Activated T-cell treated with anti-CD3 and anti-CD28 coated beads, Interleukin-2, amount 50 U/mL, for 24 hours (primary cell): ENCODE measurements around the gene GRIP2.

ENCODE experiments used
- DNase-seq: peaks from one replicate; pipeline ENCODE4 v3.0.0-alpha.2; 2020
- H3K27ac Mint-ChIP-seq: 2 replicates; pipeline ENCODE4 v1.8.0; 2020; ENCODE audit warnings: mild to moderate bottlenecking, mixed read lengths
- H3K27me3 Mint-ChIP-seq: 2 replicates; pipeline ENCODE4 v1.8.0; 2020; ENCODE audit warnings: mixed read lengths
- H3K36me3 Mint-ChIP-seq: 2 replicates; pipeline ENCODE4 v1.8.0; 2020; ENCODE audit warnings: low read depth, mixed read lengths
- H3K4me1 Mint-ChIP-seq: 2 replicates; pipeline ENCODE4 v1.8.0; 2020; ENCODE audit warnings: low read depth, mixed read lengths
- H3K4me3 Mint-ChIP-seq: 2 replicates; pipeline ENCODE4 v1.8.0; 2020; ENCODE audit warnings: mild to moderate bottlenecking, moderate library complexity, mixed read lengths
- H3K9me3 Mint-ChIP-seq: 2 replicates; pipeline ENCODE4 v1.8.0; 2020; ENCODE audit warnings: mixed read lengths

GRIP2 gene

GRCh38 chr3:14474363-14475081 lies 65.6 kb downstream of the GRIP2 start:
- Mint-ChIP-seq H3K27me3 (no peaks in the 10 kb centered on the region), H3K27ac (no peak overlapping the region), H3K4me3 (no peak overlapping the region), H3K36me3 (peaks cover 100% of the 10 kb centered on the region), H3K4me1 (peaks cover 6% of the 10 kb centered on the region), H3K9me3 (no peaks in the 10 kb centered on the region)
- DNase-seq = no peak

DNA sequence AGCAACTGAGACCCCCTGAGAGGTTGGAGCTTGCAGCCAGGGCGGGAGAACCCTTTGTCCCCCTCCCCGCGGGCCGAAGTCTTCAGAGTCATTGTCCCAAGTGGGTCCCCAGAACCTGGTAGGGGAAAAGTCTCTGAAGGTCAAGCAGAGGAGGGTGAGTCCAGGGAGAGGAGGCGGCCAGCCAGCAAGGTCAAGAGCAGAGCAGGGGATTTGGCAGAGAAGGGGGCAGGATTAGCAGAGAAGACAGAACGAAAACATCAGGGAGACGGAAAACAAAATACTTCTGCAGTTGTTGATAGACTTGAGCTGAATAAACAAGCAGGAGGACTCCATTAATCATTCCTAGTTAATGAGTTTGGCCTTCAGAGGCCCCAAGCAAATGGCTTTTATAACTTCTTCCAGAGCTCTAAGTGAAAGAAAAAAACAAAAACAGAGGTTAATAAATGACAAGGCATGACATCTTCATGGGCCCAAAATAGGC lies 66.7 kb downstream of the GRIP2 start:
- H3K4me3 Mint-ChIP-seq = no peak overlapping the region
- no peak for DNase-seq
- H3K27me3 Mint-ChIP-seq = no peaks in the 10 kb centered on the region
- peaks cover 100% of the 10 kb centered on the region for H3K36me3 Mint-ChIP-seq
- H3K9me3 Mint-ChIP-seq = no peaks in the 10 kb centered on the region
- H3K4me1 Mint-ChIP-seq = peaks cover 6% of the 10 kb centered on the region
- peak overlapping the region; percentile 47 for H3K27ac Mint-ChIP-seq

- peak overlapping the region; percentile 47 for H3K27ac Mint-ChIP-seq
- H3K27me3 Mint-ChIP-seq = no peaks in the 10 kb centered on the region
- peaks cover 6% of the 10 kb centered on the region for H3K4me1 Mint-ChIP-seq
- H3K36me3 Mint-ChIP-seq = peaks cover 100% of the 10 kb centered on the region
- no peaks in the 10 kb centered on the region for H3K9me3 Mint-ChIP-seq
- no peak overlapping the region for H3K4me3 Mint-ChIP-seq
- DNase-seq = no peak
These were observed 67.4 kb downstream of the GRIP2 start for GRCh38 chr3:14472471-14473351.

GRCh38 chr3:14471690-14472089 lies 68.5 kb downstream of the GRIP2 start:
- Mint-ChIP-seq H3K9me3 (no peaks in the 10 kb centered on the region), H3K27me3 (no peaks in the 10 kb centered on the region), H3K4me1 (peaks cover 6% of the 10 kb centered on the region), H3K4me3 (no peak overlapping the region), H3K27ac (no peak overlapping the region), H3K36me3 (peaks cover 100% of the 10 kb centered on the region)
- no peak for DNase-seq

DNA sequence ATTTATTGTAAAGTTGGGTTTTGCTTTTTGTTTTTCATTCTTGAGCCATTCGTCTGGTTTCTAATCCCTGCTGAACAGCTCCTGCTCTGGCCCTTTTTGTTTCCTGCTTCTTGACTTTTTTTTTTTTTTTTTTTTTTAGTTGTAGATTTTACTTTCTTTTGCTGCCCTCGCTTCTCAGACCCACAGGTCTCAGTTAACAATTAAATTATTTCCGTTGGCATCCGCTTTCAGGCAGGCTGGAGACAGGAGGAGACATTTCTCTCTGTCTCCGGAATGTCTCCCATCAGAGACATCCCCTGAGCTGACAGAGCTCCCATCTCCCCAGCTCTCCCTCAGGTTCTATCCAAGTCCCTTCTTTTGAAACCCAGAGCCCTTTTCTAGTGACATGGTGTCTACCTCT lies 69.1 kb downstream of the GRIP2 start:
- no peaks in the 10 kb centered on the region for H3K27me3 Mint-ChIP-seq
- H3K4me3 Mint-ChIP-seq = no peak overlapping the region
- no peaks in the 10 kb centered on the region for H3K9me3 Mint-ChIP-seq
- H3K4me1 Mint-ChIP-seq = peaks cover 6% of the 10 kb centered on the region
- H3K36me3 Mint-ChIP-seq = peaks cover 99% of the 10 kb centered on the region
- no peak for DNase-seq
- H3K27ac Mint-ChIP-seq = no peak overlapping the region

DNA sequence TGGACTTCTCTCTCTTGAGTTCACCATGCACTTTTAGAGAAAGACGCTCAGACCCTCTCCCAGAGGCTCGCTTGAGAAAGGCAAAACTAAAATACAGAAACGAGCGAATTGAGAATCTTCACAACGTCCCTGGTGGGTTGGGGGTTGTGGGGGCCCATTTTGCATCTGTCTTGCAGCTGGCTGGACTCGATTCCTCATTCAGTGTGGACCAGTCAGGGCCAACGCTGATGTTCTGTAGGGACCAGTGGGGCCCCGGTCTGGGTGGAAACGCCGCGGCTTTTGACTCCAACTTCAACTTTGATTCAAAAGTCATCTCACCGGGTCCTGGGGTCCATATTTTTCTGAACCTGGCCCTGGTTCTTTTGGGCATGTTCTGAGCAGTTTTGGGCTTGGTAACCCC lies 69.7 kb downstream of the GRIP2 start:
- peaks cover 98% of the 10 kb centered on the region for H3K36me3 Mint-ChIP-seq
- peaks cover 6% of the 10 kb centered on the region for H3K4me1 Mint-ChIP-seq
- H3K9me3 Mint-ChIP-seq = no peaks in the 10 kb centered on the region
- H3K27me3 Mint-ChIP-seq = no peaks in the 10 kb centered on the region
- no peak overlapping the region for H3K4me3 Mint-ChIP-seq
- DNase-seq = no peak
- no peak overlapping the region for H3K27ac Mint-ChIP-seq

- Mint-ChIP-seq H3K9me3 (no peaks in the 10 kb centered on the region), H3K36me3 (peaks cover 98% of the 10 kb centered on the region), H3K27me3 (no peaks in the 10 kb centered on the region), H3K27ac (no peak overlapping the region), H3K4me1 (peaks cover 6% of the 10 kb centered on the region), H3K4me3 (no peak overlapping the region)
- no peak for DNase-seq
These were observed 71.5 kb downstream of the GRIP2 start for GRCh38 chr3:14468621-14468981.

GRCh38 chr3:14467814-14468620 lies 72.1 kb downstream of the GRIP2 start:
- H3K9me3 Mint-ChIP-seq = no peaks in the 10 kb centered on the region
- DNase-seq = peak; percentile 61
- peak overlapping the region; percentile 36 for H3K27ac Mint-ChIP-seq
- H3K27me3 Mint-ChIP-seq = no peaks in the 10 kb centered on the region
- peaks cover 8% of the 10 kb centered on the region for H3K4me1 Mint-ChIP-seq
- H3K4me3 Mint-ChIP-seq = no peak overlapping the region
- H3K36me3 Mint-ChIP-seq = peaks cover 98% of the 10 kb centered on the region

GRCh38 chr3:14466179-14466903 lies 73.8 kb downstream of the GRIP2 start:
- no peak for DNase-seq
- H3K36me3 Mint-ChIP-seq = peaks cover 98% of the 10 kb centered on the region
- H3K27ac Mint-ChIP-seq = no peak overlapping the region
- H3K4me3 Mint-ChIP-seq = no peak overlapping the region
- no peaks in the 10 kb centered on the region for H3K9me3 Mint-ChIP-seq
- peaks cover 15% of the 10 kb centered on the region for H3K4me1 Mint-ChIP-seq
- no peaks in the 10 kb centered on the region for H3K27me3 Mint-ChIP-seq

GRCh38 chr3:14465425-14465824 lies 74.7 kb downstream of the GRIP2 start:
- no peak for DNase-seq
- H3K9me3 Mint-ChIP-seq = no peaks in the 10 kb centered on the region
- no peaks in the 10 kb centered on the region for H3K27me3 Mint-ChIP-seq
- H3K4me1 Mint-ChIP-seq = peaks cover 20% of the 10 kb centered on the region
- H3K27ac Mint-ChIP-seq = peak overlapping the region; percentile 55
- peaks cover 98% of the 10 kb centered on the region for H3K36me3 Mint-ChIP-seq
- no peak overlapping the region for H3K4me3 Mint-ChIP-seq

GRCh38 chr3:14464521-14464920 lies 75.6 kb downstream of the GRIP2 start:
- H3K36me3 Mint-ChIP-seq = peaks cover 98% of the 10 kb centered on the region
- DNase-seq = no peak

DNA sequence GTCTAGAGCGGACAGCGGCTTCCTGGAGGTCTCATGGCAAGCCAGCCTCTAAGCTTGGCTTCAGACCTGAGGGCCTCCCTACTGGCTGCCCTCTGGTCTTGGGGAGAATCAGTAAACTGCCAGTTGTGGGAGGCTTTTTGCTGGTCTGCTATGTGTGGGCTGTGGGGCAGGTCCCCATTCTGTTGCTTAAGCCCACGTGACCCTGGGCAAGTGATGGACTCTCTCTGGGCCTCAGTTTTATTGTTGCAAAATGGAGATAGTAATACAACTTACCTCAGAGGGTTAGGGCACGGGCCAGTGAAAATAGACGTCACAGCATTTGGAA lies 76.0 kb downstream of the GRIP2 start:
- Mint-ChIP-seq H3K27ac (peak overlapping the region; percentile 46), H3K36me3 (peaks cover 98% of the 10 kb centered on the region), H3K4me3 (no peak overlapping the region), H3K9me3 (no peaks in the 10 kb centered on the region), H3K4me1 (peaks cover 30% of the 10 kb centered on the region), H3K27me3 (no peaks in the 10 kb centered on the region)
- no peak for DNase-seq

More at GRCh38 chr3:14464521-14464920, 75.6 kb downstream of the GRIP2 start:
- Mint-ChIP-seq H3K4me3 (no peak overlapping the region), H3K9me3 (no peaks in the 10 kb centered on the region), H3K27ac (peak overlapping the region; percentile 46), H3K27me3 (no peaks in the 10 kb centered on the region), H3K4me1 (peaks cover 26% of the 10 kb centered on the region)

GRCh38 chr3:14463330-14464140 lies 76.6 kb downstream of the GRIP2 start:
- peak overlapping the region; percentile 88 for H3K27ac Mint-ChIP-seq
- no peak for DNase-seq
- no peaks in the 10 kb centered on the region for H3K9me3 Mint-ChIP-seq
- H3K4me3 Mint-ChIP-seq = no peak overlapping the region
- peaks cover 36% of the 10 kb centered on the region for H3K4me1 Mint-ChIP-seq
- H3K36me3 Mint-ChIP-seq = peaks cover 98% of the 10 kb centered on the region
- H3K27me3 Mint-ChIP-seq = no peaks in the 10 kb centered on the region
